BE2C (cell line): ENCODE results near the gene ZIM2.
A peak's percentile ranks its signal among the peaks of the same experiment; 100 is the strongest.

Source experiments
- DNase-seq: peaks from one replicate; pipeline ENCODE4 v3.0.0-alpha.2; 2020
- H3K27me3 ChIP-seq: fragments of 250-450 bp; sonication (Bioruptor Pico); 2 replicates; pipeline ENCODE4 v1.5.1; 2020; ENCODE audit warnings: mild to moderate bottlenecking
- H3K36me3 ChIP-seq: fragments of 250-450 bp; sonication (Bioruptor Pico); 2 replicates; pipeline ENCODE4 v1.5.1; 2020; ENCODE audit warnings: mild to moderate bottlenecking
- H3K4me1 ChIP-seq: fragments of 250-450 bp; sonication (Bioruptor Pico); 2 replicates; pipeline ENCODE4 v1.5.1; 2020
- H3K4me3 ChIP-seq: 2 replicates; pipeline ENCODE4 v1.5.1; 2011; ENCODE audit warnings: low read depth, low read length
- H3K9me3 ChIP-seq: fragments of 250-450 bp; sonication (Bioruptor Pico); 2 replicates; pipeline ENCODE4 v1.5.1; 2020
- TF ChIP-seq, protein P1 (sequence below): IDR thresholded peaks from 2 replicates; pipeline ENCODE4 v1.5.1; 2012; ENCODE audit warnings: mild to moderate bottlenecking, low read depth, low read length

The ZIM2 gene

GRCh38 chr19:56810260-56810659 lies 30.3 kb downstream of the ZIM2 start:
- H3K9me3 ChIP-seq, result no peaks in the 10 kb centered on the region; the same call in 1 of the 2 replicates
- no peak for DNase-seq
- TF ChIP-seq, protein P1, sequence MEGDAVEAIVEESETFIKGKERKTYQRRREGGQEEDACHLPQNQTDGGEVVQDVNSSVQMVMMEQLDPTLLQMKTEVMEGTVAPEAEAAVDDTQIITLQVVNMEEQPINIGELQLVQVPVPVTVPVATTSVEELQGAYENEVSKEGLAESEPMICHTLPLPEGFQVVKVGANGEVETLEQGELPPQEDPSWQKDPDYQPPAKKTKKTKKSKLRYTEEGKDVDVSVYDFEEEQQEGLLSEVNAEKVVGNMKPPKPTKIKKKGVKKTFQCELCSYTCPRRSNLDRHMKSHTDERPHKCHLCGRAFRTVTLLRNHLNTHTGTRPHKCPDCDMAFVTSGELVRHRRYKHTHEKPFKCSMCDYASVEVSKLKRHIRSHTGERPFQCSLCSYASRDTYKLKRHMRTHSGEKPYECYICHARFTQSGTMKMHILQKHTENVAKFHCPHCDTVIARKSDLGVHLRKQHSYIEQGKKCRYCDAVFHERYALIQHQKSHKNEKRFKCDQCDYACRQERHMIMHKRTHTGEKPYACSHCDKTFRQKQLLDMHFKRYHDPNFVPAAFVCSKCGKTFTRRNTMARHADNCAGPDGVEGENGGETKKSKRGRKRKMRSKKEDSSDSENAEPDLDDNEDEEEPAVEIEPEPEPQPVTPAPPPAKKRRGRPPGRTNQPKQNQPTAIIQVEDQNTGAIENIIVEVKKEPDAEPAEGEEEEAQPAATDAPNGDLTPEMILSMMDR, result no peak
- no peaks in the 10 kb centered on the region for H3K36me3 ChIP-seq
- no peaks in the 10 kb centered on the region for H3K27me3 ChIP-seq
- no peaks in the 10 kb centered on the region for H3K4me1 ChIP-seq
- no peak overlapping the region for H3K4me3 ChIP-seq

GRCh38 chr19:56808717-56809392 lies 31.7 kb downstream of the ZIM2 start:
- DNase-seq, result no peak
- Histone ChIP-seq H3K36me3 (no peaks in the 10 kb centered on the region), H3K4me3 (no peak overlapping the region), H3K4me1 (no peaks in the 10 kb centered on the region), H3K9me3 (no peaks in the 10 kb centered on the region), H3K27me3 (no peaks in the 10 kb centered on the region)
- TF ChIP-seq, protein P1, result no peak

DNA sequence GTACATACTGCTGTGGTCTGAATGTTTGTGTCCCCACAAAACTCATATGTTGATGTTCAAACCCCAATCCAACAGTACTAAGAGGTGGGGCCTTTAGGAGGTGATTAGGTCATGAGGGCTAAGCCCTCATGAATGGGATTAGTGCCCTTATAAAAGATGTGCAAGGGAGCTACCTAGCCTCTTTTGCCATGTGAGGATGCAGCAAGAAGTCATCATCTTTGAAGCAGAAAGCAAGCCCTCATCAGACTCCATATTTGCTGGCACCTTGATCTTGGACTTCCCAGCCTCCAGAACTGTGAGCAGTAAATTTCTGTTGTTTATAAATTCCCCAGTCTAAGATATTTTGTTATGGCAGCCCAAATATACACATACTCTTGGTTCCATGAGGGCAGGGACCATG lies 33.9 kb downstream of the ZIM2 start:
- no peaks in the 10 kb centered on the region for H3K27me3 ChIP-seq
- H3K9me3 ChIP-seq, result peaks cover 3% of the 10 kb centered on the region; the same call in 1 of the 2 replicates
- TF ChIP-seq, protein P1, result no peak
- no peaks in the 10 kb centered on the region for H3K4me1 ChIP-seq
- H3K36me3 ChIP-seq, result no peaks in the 10 kb centered on the region
- no peak for DNase-seq
- H3K4me3 ChIP-seq, result no peak overlapping the region

DNA sequence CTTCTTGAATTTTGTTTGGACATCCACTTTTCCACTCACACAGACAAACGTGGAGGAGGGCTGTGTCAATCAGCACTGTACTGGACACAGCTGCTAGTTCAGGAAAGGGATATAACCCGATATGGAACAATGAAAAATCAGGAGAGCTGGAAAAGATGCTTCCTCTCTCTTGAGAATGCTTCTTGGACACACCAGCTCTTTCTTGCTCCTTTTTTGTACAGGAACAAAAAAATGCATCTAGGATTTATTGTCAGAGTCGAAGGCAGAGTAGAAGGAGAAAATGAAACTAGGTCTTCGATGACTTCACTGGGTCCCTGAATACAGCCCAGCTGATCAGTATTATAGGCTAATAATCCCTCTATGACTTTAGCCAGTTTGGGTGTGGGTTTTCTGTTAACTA lies 62.2 kb downstream of the ZIM2 start:
- TF ChIP-seq, protein P1, result no peak
- H3K27me3 ChIP-seq, result no peaks in the 10 kb centered on the region
- no peaks in the 10 kb centered on the region for H3K9me3 ChIP-seq
- DNase-seq, result no peak
- no peak overlapping the region for H3K4me3 ChIP-seq
- H3K36me3 ChIP-seq, result no peaks in the 10 kb centered on the region
- H3K4me1 ChIP-seq, result no peaks in the 10 kb centered on the region

DNA sequence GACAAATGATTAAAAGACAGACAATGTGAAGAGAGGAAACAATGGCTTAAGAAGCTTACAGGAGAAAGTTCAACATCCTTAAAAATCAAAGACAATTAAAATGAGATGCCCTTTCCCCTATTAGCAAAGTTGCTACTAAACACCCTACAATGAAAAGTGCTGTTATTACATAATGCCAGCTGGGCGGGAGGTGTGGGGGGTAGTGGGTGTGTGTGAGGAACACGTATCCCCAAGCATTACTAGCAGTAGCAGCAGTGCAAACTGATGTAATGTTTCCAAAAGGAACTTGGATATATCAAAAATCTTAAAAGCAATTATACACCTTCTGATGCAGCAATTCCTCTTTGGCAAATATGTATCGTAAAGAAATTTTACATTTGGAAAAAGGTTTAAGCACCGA lies 70.9 kb downstream of the ZIM2 start:
- H3K27me3 ChIP-seq, result no peaks in the 10 kb centered on the region
- H3K4me3 ChIP-seq, result no peak overlapping the region
- no peaks in the 10 kb centered on the region for H3K4me1 ChIP-seq
- TF ChIP-seq, protein P1, result no peak
- peaks cover 4% of the 10 kb centered on the region for H3K9me3 ChIP-seq
- no peak for DNase-seq
- H3K36me3 ChIP-seq, result no peaks in the 10 kb centered on the region

DNA sequence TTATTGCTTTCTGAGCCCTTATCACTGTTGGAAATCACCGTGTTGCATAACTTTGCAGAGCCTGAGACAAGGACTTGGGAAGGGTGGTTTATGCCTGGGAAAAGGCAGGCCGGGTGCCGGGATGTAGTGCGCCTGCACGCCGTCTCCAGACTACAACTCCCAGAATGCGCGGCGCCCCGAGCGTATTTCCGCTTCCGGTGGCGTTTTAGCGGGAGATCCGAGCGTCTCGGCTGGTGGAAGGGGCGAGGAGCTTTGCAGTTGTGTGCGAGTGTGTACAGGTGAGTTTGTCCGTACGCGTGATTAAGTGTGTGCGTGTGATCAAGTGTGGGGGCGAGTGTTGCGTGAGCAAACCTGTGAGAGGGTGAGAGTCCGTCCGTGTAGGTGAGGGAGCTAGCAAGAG lies 75.4 kb downstream of the ZIM2 start:
- Histone ChIP-seq H3K4me3 (no peak overlapping the region), H3K9me3 (peaks cover 4% of the 10 kb centered on the region), H3K4me1 (no peaks in the 10 kb centered on the region), H3K27me3 (no peaks in the 10 kb centered on the region), H3K36me3 (no peaks in the 10 kb centered on the region)
- TF ChIP-seq, protein P1, result no peak
- peak; percentile 24 for DNase-seq
